Gastrocnemius medialis (tissue), 4 donors: ENCODE data around the gene METTL22.

ENCODE experiments used
- POLR2A ChIP-seq, 2 donors: fragments of 450-650 bp; IDR thresholded peaks; one replicate each; pipeline ENCODE4 v1.6.1; 2017; ENCODE audit warnings: antibody characterized with exemption in 2 of 2, mild to moderate bottlenecking in 2 of 2, moderate library complexity in 2 of 2
- TF ChIP-seq, protein P1 (sequence below), 5 experiments: fragments of 450-650 bp in 3 of 5; fragments of 200-600 bp in 2 of 5; sonication (generic) in 2 of 5; IDR thresholded peaks in 4 of 5; conservative IDR thresholded peaks in 1 of 5; 1 replicate in 4 of 5; 2 replicates in 1 of 5; pipeline ENCODE4 v1.5.1; 2016 to 2019; ENCODE audit warnings: antibody characterized with exemption in 5 of 5, mild to moderate bottlenecking in 3 of 5, moderate library complexity in 3 of 5

DNA sequence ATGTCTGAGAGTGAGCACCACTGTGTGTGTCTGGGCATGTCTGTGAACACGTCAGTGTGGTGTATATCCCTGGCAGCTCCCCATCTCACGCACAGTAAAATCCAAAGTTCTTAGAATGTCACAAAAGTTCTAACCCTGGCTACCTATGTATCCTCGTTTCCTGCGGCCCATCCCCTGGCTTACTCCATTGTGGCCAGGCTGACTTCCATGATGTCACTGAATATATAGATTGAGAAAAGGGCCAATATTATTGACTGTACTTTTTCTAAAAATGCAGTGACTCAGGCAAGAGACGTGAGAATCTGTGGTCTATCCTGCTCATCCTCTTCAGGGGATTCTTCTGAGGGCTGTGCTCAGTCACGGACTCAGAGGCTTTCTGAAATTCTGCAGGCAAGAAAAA is 963 bp upstream of the METTL22 start:
- TF ChIP-seq, protein P1, sequence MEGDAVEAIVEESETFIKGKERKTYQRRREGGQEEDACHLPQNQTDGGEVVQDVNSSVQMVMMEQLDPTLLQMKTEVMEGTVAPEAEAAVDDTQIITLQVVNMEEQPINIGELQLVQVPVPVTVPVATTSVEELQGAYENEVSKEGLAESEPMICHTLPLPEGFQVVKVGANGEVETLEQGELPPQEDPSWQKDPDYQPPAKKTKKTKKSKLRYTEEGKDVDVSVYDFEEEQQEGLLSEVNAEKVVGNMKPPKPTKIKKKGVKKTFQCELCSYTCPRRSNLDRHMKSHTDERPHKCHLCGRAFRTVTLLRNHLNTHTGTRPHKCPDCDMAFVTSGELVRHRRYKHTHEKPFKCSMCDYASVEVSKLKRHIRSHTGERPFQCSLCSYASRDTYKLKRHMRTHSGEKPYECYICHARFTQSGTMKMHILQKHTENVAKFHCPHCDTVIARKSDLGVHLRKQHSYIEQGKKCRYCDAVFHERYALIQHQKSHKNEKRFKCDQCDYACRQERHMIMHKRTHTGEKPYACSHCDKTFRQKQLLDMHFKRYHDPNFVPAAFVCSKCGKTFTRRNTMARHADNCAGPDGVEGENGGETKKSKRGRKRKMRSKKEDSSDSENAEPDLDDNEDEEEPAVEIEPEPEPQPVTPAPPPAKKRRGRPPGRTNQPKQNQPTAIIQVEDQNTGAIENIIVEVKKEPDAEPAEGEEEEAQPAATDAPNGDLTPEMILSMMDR (IDR thresholded peaks at IDR 0.05 in 4 of 5, conservative IDR thresholded peaks at IDR 0.05 in 1 of 5) = no peak
- no peak for TF ChIP-seq POLR2A (IDR thresholded peaks at IDR 0.05)
